Kidney (tissue), 14 donors: ENCODE data around the gene SRSF2. TPM values are rescaled to one million over a fixed set of nuclear protein-coding genes. Genes with fewer than 3 reads are reported as not detected.

Experiments
- DNase-seq, 5 donors: peaks; one replicate each; pipeline ENCODE4 v3.0.0-alpha.2; 2013 to 2020
- FAIRE-seq: peaks from 2 replicates; lab custom pipeline; 2012; peaks lifted over from hg19 to GRCh38; lab: Jason Lieb, UNC
- H3K27ac ChIP-seq, 2 donors: one replicate each; pipeline ENCODE4 v1.7.0; 2013; ENCODE audit warnings: low read depth in 2 of 2, low read length in 2 of 2, inconsistent platforms in 1 of 2
- H3K27me3 ChIP-seq: one replicate; pipeline ENCODE4 v1.7.1; 2013; ENCODE audit warnings: low read length, inconsistent platforms; ENCODE audit not compliant: control insufficient read depth, insufficient read depth
- H3K36me3 ChIP-seq, 3 donors: one replicate each; pipeline versions ENCODE4 v1.7.0 to v1.7.1; 2013; ENCODE audit warnings: low read length in 3 of 3, control low read depth in 1 of 3, inconsistent platforms in 1 of 3; ENCODE audit not compliant: insufficient read depth in 3 of 3, control insufficient read depth in 2 of 3
- H3K4me1 ChIP-seq, 3 donors: one replicate each; pipeline versions ENCODE4 v1.7.0 to v1.7.1; 2013; ENCODE audit warnings: low read length in 3 of 3, inconsistent platforms in 1 of 3, low read depth in 1 of 3; ENCODE audit not compliant: control insufficient read depth in 2 of 3, insufficient read depth in 2 of 3
- H3K4me3 ChIP-seq, 3 donors: one replicate each; pipeline versions ENCODE4 v1.7.0 to v1.8.1; 2013; ENCODE audit warnings: low read length in 3 of 3, control low read depth in 1 of 3, inconsistent platforms in 1 of 3
- H3K9ac ChIP-seq, 3 donors: one replicate each; pipeline versions ENCODE4 v1.7.0 to v1.7.1; 2013; ENCODE audit warnings: low read length in 3 of 3, control low read depth in 1 of 3, inconsistent platforms in 1 of 3
- H3K9me3 ChIP-seq, 3 donors: one replicate each; pipeline versions ENCODE4 v1.7.0 to v1.7.1; 2013; ENCODE audit warnings: low read length in 3 of 3, control low read depth in 1 of 3, inconsistent platforms in 1 of 3; ENCODE audit not compliant: control insufficient read depth in 2 of 3, insufficient read depth in 1 of 3
- intact Hi-C: fragments of 100-400 bp; cut with DNase I; formaldehyde crosslinking; loops from one replicate; pipeline ENCODE4 v1.11.1; 2022
- polyA plus RNA-seq: library from polyadenylated mRNA; stranded (reverse); fragments of 350-450 nt; fragmentation: Illumina TruSeq; extraction: RNeasy Lipid Tissue Mini Kit (QIAGEN cat#74804); gene quantifications from one replicate; pipeline ENCODE4 v1.2.3, GENCODE V29; 2014; ENCODE audit warnings: low read depth, low replicate concordance; ENCODE audit not compliant: insufficient read depth
- total RNA-seq: library from RNA; stranded (reverse); fragmentation: NEBNext Ultra II Directional; extraction: Animal tissue kit (Norgen Biotek cat#: 25700); gene quantifications from one replicate; pipeline ENCODE4 v1.2.1, GENCODE V29; 2021
- TF ChIP-seq, protein P1 (sequence below): IDR thresholded peaks from 3 replicates; pipeline ENCODE4 v1.5.1; 2012; ENCODE audit warnings: mild to moderate bottlenecking, moderate library complexity, borderline replicate concordance; ENCODE audit not compliant: insufficient read depth; ENCODE audit errors: extremely low read depth
- donor health status: control.
- donor health status: control.
- donor health status: control.
- donor health status: control.
- donor health status: control.
- donor health status: DM: yes; HTN: yes; CAD: no.
- donor health status: Normal renal cell carcinoma (clear cell type).

Gene SRSF2
- total and polyA plus RNA-seq, 2 donors from 2014 or later = 129 to 155 TPM

- Histone ChIP-seq H3K4me1 (peaks cover 0 to 29% (median 12%) of the 10 kb centered on the region in 3 donors), H3K36me3 (no peaks in the 10 kb centered on the region), H3K27ac (peak overlapping the region in 1 of 2 donors; percentile 32), H3K9me3 (no peaks in the 10 kb centered on the region), H3K27me3 (no peaks in the 10 kb centered on the region), H3K9ac (no peak overlapping the region), H3K4me3 (no peak overlapping the region)
- intact Hi-C loops = no loop called here
- TF ChIP-seq, protein P1, sequence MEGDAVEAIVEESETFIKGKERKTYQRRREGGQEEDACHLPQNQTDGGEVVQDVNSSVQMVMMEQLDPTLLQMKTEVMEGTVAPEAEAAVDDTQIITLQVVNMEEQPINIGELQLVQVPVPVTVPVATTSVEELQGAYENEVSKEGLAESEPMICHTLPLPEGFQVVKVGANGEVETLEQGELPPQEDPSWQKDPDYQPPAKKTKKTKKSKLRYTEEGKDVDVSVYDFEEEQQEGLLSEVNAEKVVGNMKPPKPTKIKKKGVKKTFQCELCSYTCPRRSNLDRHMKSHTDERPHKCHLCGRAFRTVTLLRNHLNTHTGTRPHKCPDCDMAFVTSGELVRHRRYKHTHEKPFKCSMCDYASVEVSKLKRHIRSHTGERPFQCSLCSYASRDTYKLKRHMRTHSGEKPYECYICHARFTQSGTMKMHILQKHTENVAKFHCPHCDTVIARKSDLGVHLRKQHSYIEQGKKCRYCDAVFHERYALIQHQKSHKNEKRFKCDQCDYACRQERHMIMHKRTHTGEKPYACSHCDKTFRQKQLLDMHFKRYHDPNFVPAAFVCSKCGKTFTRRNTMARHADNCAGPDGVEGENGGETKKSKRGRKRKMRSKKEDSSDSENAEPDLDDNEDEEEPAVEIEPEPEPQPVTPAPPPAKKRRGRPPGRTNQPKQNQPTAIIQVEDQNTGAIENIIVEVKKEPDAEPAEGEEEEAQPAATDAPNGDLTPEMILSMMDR = no peak
- DNase-seq (peak in 1 of 5 donors; percentile 74), FAIRE-seq (no peak)
Measured at GRCh38 chr17:76696763-76697701, 40.1 kb downstream of the SRSF2 start.

DNA sequence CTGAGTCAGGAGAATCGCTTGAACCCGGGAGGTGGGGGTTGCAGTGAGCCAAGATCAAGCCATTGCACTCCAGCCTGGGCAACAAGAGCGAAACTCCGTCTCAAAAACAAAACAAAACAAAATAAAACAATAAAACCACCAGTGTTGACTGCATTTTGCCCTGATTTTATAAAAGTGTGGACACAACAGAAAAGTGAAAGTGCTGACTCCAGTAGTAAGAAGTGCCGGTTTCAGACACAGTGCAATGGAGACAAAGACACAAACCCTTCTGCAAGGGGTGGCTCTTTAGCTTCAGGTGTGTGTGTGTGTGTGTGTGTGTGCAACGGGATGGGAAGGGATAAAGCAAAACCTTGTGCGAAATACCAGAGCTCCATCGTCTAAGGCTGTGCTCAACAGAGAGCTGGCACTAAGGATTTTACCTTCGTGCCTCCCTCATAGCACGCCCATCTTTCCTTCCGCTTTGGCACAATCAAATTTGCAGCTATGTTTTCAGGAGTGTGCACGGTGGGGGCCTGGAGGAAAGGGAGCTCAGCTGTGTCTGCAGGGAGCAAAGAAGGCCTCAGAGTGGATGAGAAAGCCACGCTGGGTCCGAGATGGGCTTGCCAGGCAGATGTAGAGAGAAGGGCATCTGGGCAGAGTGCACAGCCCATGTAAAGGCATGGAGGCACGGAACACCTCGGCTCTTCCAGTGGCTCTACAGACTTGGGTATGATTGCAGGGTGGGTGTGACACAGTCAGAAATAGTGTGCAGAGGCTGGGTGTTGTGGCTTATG lies 41.9 kb downstream of the SRSF2 start:
- intact Hi-C loops = no loop called here
- H3K4me1 ChIP-seq = peaks cover 0 to 21% (median 12%) of the 10 kb centered on the region in 3 donors

GRCh38 chr17:76691379-76692191 lies 45.5 kb downstream of the SRSF2 start:
- no peak overlapping the region for H3K9ac ChIP-seq
- H3K27me3 ChIP-seq = no peaks in the 10 kb centered on the region
- no peaks in the 10 kb centered on the region for H3K9me3 ChIP-seq
- TF ChIP-seq, protein P1 = no peak
- intact Hi-C loops = no loop called here
- H3K27ac ChIP-seq = no peak overlapping the region
- no peak overlapping the region for H3K4me3 ChIP-seq
- H3K36me3 ChIP-seq = no peaks in the 10 kb centered on the region
- FAIRE-seq (no peak), DNase-seq (peak in 1 of 5 donors; percentile 35)
- H3K4me1 ChIP-seq = peaks cover 0 to 8% (median 0%) of the 10 kb centered on the region in 3 donors

More for the DNA sequence above, 41.9 kb downstream of the SRSF2 start:
- H3K27ac ChIP-seq = no peak overlapping the region
- no peak overlapping the region for H3K9ac ChIP-seq
- TF ChIP-seq, protein P1 = no peak
- peak in 1 of 5 donors; percentile 48 for DNase-seq
- H3K4me3 ChIP-seq = peak overlapping the region in 1 of 3 donors; percentile 6
- no peaks in the 10 kb centered on the region for H3K36me3 ChIP-seq
- H3K9me3 ChIP-seq = no peaks in the 10 kb centered on the region
- FAIRE-seq = no peak
- H3K27me3 ChIP-seq = no peaks in the 10 kb centered on the region
